Measurements from ENCODE around the gene IQGAP2.
"Not testable (repeated sequence)": the region's sequence is repeated elsewhere in the genome, so short reads cannot be mapped to it uniquely, and the experiment has no call there.

Gene IQGAP2, protein sequence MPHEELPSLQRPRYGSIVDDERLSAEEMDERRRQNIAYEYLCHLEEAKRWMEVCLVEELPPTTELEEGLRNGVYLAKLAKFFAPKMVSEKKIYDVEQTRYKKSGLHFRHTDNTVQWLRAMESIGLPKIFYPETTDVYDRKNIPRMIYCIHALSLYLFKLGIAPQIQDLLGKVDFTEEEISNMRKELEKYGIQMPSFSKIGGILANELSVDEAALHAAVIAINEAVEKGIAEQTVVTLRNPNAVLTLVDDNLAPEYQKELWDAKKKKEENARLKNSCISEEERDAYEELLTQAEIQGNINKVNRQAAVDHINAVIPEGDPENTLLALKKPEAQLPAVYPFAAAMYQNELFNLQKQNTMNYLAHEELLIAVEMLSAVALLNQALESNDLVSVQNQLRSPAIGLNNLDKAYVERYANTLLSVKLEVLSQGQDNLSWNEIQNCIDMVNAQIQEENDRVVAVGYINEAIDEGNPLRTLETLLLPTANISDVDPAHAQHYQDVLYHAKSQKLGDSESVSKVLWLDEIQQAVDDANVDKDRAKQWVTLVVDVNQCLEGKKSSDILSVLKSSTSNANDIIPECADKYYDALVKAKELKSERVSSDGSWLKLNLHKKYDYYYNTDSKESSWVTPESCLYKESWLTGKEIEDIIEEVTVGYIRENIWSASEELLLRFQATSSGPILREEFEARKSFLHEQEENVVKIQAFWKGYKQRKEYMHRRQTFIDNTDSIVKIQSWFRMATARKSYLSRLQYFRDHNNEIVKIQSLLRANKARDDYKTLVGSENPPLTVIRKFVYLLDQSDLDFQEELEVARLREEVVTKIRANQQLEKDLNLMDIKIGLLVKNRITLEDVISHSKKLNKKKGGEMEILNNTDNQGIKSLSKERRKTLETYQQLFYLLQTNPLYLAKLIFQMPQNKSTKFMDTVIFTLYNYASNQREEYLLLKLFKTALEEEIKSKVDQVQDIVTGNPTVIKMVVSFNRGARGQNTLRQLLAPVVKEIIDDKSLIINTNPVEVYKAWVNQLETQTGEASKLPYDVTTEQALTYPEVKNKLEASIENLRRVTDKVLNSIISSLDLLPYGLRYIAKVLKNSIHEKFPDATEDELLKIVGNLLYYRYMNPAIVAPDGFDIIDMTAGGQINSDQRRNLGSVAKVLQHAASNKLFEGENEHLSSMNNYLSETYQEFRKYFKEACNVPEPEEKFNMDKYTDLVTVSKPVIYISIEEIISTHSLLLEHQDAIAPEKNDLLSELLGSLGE (N-terminal part only)

DNA sequence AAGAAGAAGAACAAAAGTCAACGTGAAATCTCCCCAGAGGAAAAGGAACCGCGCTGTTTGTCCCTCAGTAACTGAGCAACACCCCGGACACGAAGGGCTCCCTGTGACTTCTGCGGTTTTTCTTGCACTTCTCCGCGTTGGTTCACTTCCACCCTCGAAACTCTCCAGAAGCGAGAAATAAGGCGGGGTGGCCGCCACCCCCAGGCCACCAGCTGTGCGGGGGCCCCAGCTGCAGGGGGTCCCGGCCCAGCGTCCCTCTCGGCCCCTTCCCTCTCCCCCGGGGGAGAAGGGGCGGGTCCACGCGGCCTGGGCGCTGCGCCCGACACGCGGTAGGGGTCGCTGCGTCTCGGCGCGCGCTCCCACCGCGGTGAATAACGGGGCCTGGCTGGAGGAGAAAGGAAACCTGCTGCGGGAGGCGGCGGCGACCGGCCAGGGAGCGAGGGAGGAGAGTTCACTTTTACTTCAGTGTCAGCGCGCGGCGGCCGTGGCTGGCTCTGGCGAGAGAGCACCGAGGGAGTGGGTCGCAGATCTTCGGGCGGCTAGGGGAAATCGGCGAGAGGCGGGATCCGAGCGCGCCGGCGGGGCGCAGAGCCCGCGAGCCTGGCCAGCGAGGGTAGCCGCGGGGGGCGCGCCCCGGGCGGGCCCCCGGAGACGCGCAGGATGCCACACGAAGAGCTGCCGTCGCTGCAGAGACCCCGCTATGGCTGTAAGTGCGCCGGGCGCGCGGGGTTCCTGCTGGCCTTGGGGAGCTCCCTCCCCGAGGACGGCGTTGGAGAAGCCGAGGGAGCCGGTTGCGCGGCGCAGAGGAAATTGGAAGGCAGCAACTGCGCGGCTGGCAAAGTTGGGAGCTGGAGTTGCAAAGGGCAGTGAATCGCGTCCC, at the start of gene IQGAP2:
Gene IQGAP2 (plus strand): TSS at position 400 of the 880 bp plus-strand sequence. CDS start 261 bp downstream, at position 661.
- DNase-seq = peak; percentile 35 to 67

DNA sequence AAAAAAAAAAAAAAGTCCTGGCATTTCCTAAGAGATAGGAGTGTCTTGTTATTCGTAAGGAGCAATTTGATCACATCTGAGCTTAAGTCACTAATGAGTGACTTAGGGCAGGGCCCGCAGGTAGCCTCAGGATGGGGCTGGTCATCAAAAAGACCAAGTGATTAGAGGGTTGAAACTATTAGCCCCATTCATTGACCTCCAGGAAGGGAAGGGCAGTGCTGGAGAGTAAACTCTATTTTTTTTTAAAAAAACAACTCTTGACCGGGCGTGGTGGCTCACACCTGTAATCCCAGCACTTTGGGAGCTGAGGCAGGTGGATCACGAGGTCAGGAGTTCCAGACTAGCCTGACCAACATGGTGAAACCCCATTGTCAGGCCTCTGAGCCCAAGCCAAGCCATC, 46.2 kb upstream of the IQGAP2 start:
- no peak for DNase-seq

DNA sequence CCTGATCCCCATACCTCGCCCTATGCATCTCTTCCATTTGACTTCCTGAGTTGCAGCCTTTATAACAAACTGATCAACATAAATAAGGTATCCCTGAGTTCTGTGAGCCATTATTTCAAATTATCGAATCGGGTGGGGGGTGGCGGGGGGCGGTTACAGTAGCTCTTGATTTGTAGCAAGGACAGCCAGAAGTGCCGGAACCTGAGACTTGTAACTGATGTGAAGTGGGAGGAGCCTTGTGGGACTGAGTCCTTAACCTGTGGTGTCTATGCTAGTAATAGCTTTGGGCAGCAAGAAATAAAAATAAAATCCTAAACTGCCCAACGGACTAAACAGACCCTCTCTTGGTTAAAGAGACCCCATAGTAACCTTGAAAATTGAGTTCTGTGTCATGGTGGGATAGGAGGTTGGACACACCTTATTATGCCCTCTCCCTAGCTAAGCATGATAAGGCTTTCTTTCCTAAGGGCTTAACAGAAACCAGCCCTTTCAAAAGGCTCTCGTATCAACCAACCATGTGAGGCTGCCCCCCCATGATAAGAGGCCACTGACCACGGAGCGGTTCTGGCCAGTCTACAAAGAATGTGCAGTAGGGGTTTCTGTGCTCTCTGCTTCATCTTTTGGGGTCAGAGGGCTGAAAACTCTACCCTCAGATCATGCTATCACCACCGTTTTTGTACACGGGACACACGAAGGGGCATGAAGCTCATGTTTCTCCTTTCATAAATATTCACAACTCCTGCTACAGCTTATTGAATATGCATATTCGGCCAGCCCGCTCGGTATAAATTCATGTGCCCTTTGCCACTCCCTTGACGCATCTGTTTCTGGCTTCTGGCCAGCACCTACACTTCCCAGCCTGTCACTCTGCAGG, 39.5 kb upstream of the IQGAP2 start:
- DNase-seq = peak in 1 of 2 experiments; percentile 57

DNA sequence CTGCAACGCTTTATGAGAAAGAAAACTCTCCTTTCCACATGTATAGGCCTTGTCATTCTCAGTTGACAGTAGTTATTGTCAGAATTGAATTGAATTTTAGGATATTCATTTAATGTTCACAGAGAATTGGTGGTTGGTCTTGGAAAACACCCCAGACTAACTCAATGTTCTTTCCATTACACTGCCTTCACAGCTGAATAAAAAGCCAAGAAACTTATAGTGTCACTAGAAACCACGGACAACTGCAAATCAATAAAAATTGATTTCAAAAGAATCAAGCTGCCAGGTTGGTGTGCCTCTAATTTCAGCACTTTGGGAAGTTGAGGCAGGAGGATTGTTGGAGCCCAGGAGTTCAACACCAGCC, 38.9 kb upstream of the IQGAP2 start:
- DNase-seq = no peak

DNA sequence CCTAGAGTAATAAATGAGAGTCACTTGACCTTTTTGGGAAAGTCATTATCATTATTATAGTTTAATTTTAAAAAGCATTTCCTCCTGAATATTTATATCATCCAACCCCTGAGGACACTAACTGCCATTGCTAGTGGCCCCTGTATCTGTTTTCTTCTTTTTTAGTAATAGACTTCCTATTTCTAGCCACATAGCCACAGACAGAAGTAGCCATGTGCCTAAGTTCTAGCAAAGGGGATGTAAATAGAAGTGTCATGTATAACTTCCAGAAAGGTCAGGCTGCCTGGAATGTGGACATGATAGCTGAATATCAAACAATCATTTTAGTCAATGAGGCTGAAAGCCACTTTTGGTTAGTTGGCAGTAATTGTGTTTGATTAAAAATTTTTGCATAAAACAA, 37.5 kb upstream of the IQGAP2 start:
- no peak for DNase-seq

DNA sequence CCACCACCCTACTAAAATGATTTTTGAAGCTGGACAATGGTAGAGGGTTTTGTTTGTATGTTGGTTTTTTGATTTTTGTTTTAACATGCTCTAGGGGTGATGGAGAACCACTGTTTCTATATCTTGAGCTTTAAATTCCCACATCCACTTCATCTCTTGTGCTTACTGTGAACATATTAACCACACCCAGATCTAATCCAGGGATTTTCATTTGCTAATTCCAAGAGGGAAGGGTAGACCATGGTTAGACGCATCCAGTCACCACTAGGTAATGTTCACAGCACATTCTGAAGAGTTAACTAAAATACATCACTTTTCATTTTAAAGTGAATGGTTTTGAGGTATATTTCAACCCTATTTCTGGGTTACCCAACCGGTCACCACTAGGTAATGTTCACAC, 36.5 kb upstream of the IQGAP2 start:
- DNase-seq = no peak

DNA sequence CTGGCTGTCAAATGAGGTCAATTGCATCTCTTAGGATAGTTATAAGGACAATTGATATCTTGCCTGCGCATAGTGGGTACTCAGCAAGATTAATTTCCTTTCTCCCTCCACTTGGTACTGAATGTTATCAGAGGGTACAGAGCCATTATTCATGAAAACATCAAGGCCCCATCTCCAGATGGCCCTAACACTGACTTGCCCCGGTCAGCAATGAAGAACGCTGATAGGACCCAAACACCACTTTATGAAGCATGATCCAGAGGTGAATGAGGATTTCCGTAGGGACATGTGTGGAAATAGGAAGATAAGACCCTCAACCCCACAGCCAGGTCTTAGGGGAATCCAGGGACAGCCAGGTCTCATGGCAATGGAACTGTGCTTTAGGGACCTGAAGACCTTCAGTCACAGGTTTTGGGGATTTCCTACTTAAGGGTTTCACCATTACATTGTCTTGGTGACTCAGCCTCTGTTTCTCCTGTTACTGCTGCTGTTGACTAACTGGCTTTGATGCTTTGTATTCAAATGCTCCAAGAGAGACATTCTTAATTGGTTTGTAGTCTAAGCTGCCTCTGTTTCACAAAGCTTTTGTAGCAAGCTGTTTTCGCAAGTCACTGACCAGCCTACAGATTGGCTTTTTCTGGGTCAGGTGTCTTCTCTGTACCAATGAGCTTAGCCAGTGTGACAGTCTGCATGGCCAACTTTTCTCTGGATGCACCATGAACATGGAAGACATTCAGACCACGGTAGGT, 35.3 kb upstream of the IQGAP2 start:
- DNase-seq = no peak

DNA sequence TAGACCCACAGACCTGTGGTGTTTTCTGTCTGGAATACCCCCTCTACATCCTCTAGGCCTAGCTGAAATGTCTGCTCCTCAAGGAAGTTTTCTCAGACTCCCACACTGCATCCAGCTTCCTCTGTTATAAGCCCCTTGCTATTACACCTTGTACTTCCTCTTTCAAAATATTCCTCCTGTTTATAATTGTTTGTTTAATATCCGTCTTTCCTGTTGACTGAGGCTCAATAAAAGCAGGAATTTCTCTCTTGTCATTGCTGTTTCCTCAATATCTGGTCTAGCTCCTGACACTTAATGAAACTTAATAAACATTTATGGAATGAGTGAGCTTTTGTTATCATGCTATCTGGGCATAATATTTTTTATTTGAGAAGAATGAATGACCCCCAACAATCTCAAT, 34.1 kb upstream of the IQGAP2 start:
- DNase-seq = no peak

DNA sequence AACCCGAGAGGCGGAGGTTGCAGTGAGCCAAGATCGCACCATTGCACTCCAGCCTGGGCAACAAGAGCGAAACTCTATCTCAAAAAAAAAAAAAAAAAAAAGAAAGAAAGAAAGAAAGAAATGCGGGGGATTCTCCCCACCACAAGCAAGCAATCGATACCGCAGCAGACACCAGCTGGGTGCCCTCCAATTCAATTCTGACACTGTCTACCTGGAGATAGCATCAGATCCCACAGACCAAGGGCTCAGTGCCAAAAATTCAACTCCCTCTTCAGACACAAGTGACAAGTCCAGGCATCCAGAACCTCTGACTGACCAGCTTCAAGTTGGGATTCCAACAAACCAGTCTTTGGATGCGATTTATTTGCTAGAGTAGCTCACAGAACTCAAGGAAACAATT, 33.4 kb upstream of the IQGAP2 start:
- not testable (repeated sequence) for DNase-seq

DNA sequence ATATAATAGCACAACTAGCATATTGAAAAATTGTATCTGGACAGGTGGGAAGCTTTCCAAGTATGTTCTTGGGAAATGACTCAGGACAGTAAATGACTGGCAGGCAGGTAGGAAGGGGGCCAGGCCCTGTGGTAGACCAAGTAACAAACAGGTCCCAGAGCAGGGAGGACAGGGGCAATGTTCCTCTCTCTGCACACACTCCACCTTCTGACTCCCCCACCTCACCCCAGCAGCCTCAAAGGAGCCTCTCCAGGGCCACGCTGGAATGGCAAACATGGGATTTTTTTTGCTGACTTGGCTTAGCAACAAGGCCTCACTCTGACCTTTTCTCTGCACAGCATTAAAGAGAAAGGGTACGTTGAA, 31.1 kb upstream of the IQGAP2 start:
- no peak for DNase-seq

DNA sequence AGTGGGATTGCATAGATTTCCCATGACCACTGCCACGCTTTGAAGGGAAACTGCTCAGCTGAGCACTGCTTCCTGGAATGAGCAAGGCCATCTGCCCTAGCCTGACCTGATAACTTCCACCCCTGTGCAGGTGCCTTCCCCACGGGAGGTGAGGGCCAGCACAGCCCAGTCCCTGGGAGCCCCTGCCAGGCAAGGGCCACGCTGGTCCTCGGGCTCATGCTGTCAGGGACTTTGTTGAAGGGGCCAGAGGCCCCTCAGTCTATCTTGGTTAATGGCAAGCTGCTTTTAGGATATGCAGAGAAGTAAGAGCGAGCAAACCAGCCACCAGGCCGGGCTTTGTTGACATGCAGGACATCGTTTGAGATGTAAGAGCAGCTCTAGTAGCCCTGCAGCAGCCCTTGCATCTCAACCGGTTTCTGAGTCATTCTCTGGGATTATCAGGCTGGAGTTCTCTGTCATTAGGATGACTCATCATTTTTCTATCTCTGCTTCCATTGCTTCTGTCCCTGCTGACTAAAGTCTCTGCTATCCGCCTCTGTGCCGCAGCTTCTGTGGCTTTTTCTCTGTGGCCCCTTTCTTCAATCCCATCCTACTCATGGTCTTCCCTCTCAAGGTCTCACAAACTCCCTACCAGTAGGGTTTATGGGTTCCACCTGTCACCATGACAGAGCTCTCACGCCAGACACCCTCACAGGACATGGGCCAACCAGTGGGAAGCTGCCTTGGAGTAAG, 30.6 kb upstream of the IQGAP2 start:
- peak in 1 of 2 experiments; percentile 6 for DNase-seq

DNA sequence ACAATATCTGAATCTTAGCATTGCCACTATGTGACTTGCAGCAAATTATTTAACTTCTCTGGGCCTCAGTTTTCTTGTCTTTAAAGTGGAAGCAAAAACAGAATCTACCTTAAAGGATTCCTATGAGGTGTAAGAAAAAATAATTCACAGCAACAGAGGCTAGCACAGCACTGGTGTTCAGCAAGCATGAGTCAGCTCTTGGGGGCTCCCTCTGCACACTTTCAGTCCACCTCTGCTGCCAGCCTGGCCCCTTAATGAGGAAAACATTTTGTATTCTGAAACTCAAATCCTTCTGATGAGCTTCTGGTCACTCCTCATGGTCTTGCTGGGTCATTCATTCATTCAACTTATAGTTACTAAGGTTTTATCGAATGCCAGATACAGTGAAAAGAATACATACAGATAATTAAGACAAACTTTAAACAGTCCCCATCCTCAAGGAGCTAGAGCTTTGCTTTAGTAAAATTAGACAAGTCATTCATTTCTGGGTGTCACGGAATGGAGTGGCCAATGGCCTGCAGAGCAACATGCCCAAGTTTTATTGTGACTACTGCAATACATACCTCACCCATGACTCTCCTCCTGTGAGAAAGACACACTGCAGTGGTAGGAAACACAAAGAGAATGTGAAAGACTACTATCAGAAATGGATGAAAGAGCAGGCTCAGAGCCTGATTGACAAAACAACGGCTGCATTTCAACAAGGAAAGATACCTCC, 26.8 kb upstream of the IQGAP2 start:
- DNase-seq = no peak

DNA sequence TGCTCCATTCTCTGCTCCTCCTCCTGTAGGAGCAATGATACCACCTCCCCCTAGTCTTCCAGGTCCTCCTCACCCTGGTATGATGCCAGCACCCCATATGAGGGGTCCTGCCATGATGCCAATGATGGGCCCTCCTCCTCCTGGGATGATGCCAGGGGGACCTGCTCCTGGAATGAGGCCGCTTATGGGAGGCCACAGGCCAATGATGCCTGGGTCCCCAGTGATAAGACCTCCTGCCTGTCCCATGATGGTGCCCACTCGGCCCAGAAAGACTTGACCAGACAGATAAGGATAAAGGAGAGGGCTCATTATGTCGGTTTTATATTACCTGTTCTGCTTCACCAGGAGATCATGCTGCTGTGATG, 26.2 kb upstream of the IQGAP2 start:
- DNase-seq = no peak

DNA sequence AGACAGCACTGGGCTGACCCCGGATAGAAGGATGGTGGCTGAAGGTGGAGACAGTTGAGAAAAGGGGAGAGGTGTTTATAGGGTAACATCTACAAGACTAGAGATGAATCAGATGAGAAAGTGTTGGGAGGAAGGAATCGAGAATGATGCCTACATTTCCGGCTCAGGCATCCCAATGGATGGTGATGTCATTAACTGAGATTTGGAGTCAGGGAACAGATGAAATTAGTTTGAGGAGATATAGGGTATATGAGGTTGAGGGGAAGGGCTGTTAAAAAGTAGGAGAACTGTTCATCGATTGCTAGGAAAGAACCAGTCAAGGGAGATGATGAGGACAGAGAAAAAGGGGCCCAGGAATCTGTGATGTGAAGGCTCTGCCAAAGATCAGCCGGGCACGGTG, 24.7 kb upstream of the IQGAP2 start:
- no peak for DNase-seq

DNA sequence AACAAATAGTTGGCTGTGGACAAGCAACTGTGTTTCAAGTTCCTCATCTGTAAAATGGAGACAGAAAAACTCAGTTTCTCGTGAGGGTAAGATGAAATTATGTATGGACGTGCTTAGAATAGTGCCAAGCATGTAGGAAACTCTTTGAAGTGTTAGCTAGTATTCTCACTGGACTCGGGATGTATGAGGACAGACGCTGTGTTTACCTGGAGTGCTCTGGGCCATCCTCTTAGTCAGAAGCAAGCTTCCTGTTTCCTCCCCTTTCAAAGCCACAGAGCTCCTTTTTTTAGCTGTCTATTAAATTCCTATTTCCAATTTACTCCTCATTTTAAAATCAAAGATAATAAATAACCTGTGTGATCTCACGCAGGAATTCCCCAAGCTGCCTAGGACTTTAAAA, 23.8 kb upstream of the IQGAP2 start:
- DNase-seq = no peak

DNA sequence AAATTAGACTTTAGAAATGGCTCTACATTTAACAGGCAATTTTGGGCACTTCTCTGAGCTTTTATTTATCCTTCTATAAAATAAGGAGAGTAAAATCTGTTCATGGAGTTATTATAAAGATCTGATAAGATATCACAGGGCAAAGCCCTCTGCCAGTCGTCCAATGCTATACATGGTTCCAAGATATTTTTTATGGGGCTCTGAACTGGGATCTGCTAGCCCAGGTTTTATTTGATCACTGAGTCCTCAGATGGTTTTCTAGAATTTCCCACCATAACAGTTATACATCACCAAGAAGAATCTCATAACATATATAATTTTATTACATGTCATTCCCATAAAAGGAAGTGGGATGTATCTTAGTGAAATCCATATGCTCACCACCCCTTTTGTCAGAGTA, 23.2 kb upstream of the IQGAP2 start:
- DNase-seq = no peak

DNA sequence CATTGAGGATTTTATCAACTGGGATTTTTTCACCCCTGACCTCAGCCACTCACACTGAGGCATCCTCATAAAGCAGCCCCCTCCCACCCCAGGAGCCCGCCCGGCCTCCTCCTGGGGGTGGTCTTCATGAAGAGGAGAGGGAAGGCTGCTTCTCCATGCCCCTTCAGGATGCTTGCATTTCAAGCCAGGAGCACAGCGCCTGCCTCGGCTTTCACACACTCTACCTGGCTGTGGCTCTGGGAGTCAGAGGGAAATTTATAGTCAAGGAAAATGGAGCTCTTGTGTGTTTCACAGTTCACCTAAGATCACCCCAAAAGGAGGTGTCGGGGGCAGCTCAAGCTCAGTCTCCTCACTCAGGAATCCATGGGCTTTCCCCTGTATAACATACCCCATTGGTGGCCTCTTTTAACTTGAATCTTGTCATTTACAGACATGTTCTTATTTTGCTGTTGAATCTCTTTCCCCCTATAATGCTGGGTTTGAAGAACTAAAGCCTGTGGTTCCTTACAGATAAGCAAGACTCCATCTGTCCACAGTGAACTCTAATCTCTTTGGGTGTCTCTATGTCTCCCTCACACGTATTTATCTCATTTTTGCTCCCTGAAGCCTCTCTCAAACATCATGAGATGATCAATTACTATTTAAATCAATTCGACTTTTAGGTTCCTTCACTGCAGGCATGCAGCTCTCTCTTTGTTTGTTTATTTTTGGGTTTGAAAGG, 22.6 kb upstream of the IQGAP2 start:
- DNase-seq = no peak

DNA sequence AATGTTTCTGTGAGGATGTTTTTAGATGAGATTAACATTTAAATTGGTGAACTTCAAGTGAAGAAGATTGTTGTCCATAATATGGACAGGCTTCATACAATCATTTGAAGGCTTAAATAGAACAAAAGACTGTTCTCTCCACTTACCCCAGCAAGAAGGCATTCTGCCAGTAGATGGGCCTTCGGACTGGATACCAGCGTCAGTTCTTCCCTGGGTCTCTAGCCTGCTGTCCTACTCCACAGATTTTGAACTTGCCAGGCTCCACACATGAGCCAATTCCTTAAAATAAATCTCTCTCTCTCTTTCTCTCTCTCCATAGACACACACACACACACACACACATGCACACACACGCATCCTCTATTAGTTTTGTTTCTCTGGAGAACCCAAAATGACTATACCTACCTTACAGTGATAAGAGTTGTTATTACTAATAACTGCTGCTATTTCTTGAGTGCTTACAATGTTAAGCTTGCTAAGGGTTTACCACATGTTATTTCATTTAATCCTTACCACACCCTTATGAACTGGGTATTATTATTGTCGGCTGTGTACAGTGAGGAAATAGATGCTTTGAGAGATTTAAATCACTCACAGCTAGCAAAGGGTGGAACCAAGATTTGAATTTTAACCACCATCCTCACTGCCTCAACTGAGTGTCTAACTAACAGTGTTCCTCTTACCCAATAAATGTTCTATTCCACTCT, 19.8 kb upstream of the IQGAP2 start:
- peak in 1 of 2 experiments; percentile 33 for DNase-seq

Data from NCI-H524 (cell line).